Gastroesophageal sphincter (tissue), 4 donors: Measurements from ENCODE around the gene DYNC1LI2. TPM values are rescaled to one million over a fixed set of nuclear protein-coding genes. Genes with fewer than 3 reads are reported as not detected.
A peak's percentile ranks its signal among the peaks of the same experiment; 100 is the strongest.

ENCODE experiments used
- ATAC-seq: fragments of 150-250 bp; one replicate; pipeline ENCODE4 v1.9.1; 2016; ENCODE audit warnings: mild to moderate bottlenecking, moderate library complexity
- H3K27ac ChIP-seq, 4 donors: fragments of 200-600 bp; sonication (generic) in 3 of 4; 1 replicate in 3 of 4; 2 replicates in 1 of 4; pipeline ENCODE4 v1.5.1; 2016 to 2019
- H3K27me3 ChIP-seq: fragments of 200-600 bp; sonication (generic); one replicate; pipeline ENCODE4 v1.5.1; 2019
- H3K36me3 ChIP-seq, 2 donors: fragments of 200-600 bp; sonication (generic); one replicate each; pipeline ENCODE4 v1.5.1; 2019; ENCODE audit warnings: control low read depth in 1 of 2
- H3K4me1 ChIP-seq, 3 donors: fragments of 200-600 bp; sonication (generic); 1 replicate in 2 of 3; 2 replicates in 1 of 3; pipeline ENCODE4 v1.5.1; 2016 to 2019; ENCODE audit warnings: control low read depth in 2 of 3
- H3K4me3 ChIP-seq, 2 donors: fragments of 200-600 bp; sonication (generic); one replicate each; pipeline ENCODE4 v1.5.1; 2019; ENCODE audit warnings: mild to moderate bottlenecking in 1 of 2, moderate library complexity in 1 of 2
- H3K9me3 ChIP-seq, 3 donors: fragments of 200-600 bp; sonication (generic); one replicate each; pipeline ENCODE4 v1.5.1; 2017 to 2019; ENCODE audit warnings: control low read depth in 2 of 3
- EP300 ChIP-seq: sonication (generic); formaldehyde crosslinking; IDR thresholded peaks from one replicate; pipeline ENCODE4 v1.6.1; 2017; ENCODE audit warnings: antibody characterized with exemption, mild to moderate bottlenecking
- POLR2A ChIP-seq, 2 donors: fragments of 450-650 bp; IDR thresholded peaks; one replicate each; pipeline ENCODE4 v1.6.1; 2017; ENCODE audit warnings: antibody characterized with exemption in 2 of 2, mild to moderate bottlenecking in 2 of 2, moderate library complexity in 1 of 2
- POLR2AphosphoS5 ChIP-seq: sonication (generic); formaldehyde crosslinking; IDR thresholded peaks from one replicate; pipeline ENCODE4 v1.6.1; 2017; ENCODE audit warnings: antibody characterized with exemption
- WGBS, 2 donors: methylation state at CpG; one replicate each; pipeline ENCODE4 v1.1.5; 2018; ENCODE audit warnings: low coverage in 1 of 2; 5-methylcytosine and 5-hydroxymethylcytosine counted together
- total RNA-seq, 4 donors: library from RNA; depleted of rRNA; stranded (reverse); fragments of >200 nt; gene quantifications; one replicate each; pipeline ENCODE4 v1.1.0, GENCODE V29; 2016
- TF ChIP-seq, protein P1 (sequence below), 4 experiments: fragments of 200-600 bp in 2 of 4; fragments of 450-650 bp in 2 of 4; sonication (generic) in 1 of 4; IDR thresholded peaks; one replicate each; pipeline ENCODE4 v1.5.1; 2017 to 2019; ENCODE audit warnings: antibody characterized with exemption in 4 of 4, mild to moderate bottlenecking in 2 of 4, moderate library complexity in 2 of 4

The DYNC1LI2 gene
- total RNA-seq, 4 donors from 2014 or later: 202 to 292 (median 219) TPM

DNA sequence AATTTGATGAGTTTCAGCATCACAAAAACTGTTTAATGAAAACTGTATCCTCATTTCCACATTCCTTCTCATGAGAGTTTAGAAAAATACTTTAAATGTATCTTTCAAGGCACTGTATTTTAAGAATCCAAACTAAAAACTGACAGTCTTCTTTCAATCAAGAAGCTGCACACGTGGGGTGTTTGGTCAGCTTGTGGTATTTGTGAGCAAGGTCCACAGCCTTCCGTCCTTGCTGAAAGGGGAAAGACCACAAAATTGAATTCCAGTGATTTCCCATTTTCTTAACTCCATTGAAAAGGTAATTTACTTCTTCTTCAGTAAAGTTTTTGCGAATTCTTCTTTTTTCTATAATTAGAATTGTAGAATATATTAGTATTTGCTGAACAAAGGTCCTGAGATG lies 3.4 kb upstream of the DYNC1LI2 start:
- H3K9me3 ChIP-seq: no peaks in the 10 kb centered on the region
- H3K36me3 ChIP-seq: no peaks in the 10 kb centered on the region
- no peak for ATAC-seq
- TF ChIP-seq POLR2AphosphoS5: no peak
- no peak for TF ChIP-seq POLR2A (IDR thresholded peaks at IDR 0.05)
- no peak for TF ChIP-seq EP300
- TF ChIP-seq, protein P1, sequence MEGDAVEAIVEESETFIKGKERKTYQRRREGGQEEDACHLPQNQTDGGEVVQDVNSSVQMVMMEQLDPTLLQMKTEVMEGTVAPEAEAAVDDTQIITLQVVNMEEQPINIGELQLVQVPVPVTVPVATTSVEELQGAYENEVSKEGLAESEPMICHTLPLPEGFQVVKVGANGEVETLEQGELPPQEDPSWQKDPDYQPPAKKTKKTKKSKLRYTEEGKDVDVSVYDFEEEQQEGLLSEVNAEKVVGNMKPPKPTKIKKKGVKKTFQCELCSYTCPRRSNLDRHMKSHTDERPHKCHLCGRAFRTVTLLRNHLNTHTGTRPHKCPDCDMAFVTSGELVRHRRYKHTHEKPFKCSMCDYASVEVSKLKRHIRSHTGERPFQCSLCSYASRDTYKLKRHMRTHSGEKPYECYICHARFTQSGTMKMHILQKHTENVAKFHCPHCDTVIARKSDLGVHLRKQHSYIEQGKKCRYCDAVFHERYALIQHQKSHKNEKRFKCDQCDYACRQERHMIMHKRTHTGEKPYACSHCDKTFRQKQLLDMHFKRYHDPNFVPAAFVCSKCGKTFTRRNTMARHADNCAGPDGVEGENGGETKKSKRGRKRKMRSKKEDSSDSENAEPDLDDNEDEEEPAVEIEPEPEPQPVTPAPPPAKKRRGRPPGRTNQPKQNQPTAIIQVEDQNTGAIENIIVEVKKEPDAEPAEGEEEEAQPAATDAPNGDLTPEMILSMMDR (IDR thresholded peaks at IDR 0.05): no peak
- H3K27ac ChIP-seq: no peak overlapping the region
- no peak overlapping the region for H3K4me3 ChIP-seq
- peaks cover 2 to 25% (median 8%) of the 10 kb centered on the region in 3 donors for H3K4me1 ChIP-seq
- WGBS, 2 donors: 72 to 73% methylated on average over 3 of the region's 3 CpGs
- no peaks in the 10 kb centered on the region for H3K27me3 ChIP-seq

DNA sequence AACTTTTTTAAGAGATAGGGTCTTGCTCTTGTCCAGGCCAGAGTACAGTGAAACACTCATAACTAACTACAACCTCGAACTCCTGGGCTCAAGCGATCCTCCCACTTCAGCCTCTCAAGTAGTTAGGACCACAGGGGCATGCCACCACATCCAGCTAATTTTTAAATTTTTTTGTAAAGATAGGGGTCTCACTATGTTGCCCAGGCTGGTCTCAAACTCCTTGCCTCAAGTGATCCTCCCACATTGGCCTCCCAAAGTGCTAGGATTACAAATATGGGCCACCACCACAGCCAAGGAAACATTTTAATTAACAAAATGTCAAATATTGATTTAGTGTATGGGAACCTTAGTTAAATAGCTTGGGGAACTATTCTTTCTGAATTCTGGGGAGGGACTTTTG lies 2.8 kb upstream of the DYNC1LI2 start:
- H3K27me3 ChIP-seq: no peaks in the 10 kb centered on the region
- H3K4me3 ChIP-seq: no peak overlapping the region
- peaks cover 2 to 31% (median 14%) of the 10 kb centered on the region in 3 donors for H3K4me1 ChIP-seq
- ATAC-seq: no peak
- H3K36me3 ChIP-seq: peaks cover 0 to 2% of the 10 kb centered on the region in 2 donors
- 92 to 95% methylated on average over 2 of the region's 2 CpGs for WGBS, 2 donors
- no peaks in the 10 kb centered on the region for H3K9me3 ChIP-seq
- no peak overlapping the region for H3K27ac ChIP-seq
- TF ChIP-seq POLR2A (IDR thresholded peaks at IDR 0.05) (no peak), EP300 (no peak), POLR2AphosphoS5 (no peak)
- TF ChIP-seq, protein P1 (IDR thresholded peaks at IDR 0.05): no peak

DNA sequence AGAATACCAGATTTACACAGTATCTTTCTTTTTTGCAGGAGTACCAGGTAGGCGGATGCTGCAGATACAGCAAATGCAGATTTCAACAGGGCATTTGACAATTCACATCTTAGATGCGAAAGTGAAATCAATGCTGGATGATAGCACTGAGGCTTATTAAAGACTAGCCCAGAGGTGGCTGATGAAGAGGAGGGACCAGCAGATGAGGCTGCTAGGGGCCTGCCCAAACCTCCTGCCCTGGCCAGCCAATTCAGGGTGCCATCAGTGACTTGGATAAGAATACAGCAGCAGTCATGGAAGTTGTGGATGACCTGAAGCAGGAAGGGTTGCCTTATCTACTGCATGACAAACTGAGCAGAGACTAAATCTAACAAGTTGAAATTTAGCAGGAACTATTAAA lies 1.5 kb upstream of the DYNC1LI2 start:
- Histone ChIP-seq H3K36me3 (peaks cover 0 to 14% of the 10 kb centered on the region in 2 donors), H3K27me3 (no peaks in the 10 kb centered on the region), H3K4me1 (peaks cover 2 to 43% (median 21%) of the 10 kb centered on the region in 3 donors), H3K9me3 (no peaks in the 10 kb centered on the region), H3K4me3 (no peak overlapping the region), H3K27ac (no peak overlapping the region)
- no peak for TF ChIP-seq POLR2AphosphoS5
- TF ChIP-seq EP300: no peak
- TF ChIP-seq, protein P1 (IDR thresholded peaks at IDR 0.05): no peak
- TF ChIP-seq POLR2A (IDR thresholded peaks at IDR 0.05): no peak
- 100% methylated on average over 1 to 2 of the region's 2 CpGs for WGBS, 2 donors
- ATAC-seq: no peak

DNA sequence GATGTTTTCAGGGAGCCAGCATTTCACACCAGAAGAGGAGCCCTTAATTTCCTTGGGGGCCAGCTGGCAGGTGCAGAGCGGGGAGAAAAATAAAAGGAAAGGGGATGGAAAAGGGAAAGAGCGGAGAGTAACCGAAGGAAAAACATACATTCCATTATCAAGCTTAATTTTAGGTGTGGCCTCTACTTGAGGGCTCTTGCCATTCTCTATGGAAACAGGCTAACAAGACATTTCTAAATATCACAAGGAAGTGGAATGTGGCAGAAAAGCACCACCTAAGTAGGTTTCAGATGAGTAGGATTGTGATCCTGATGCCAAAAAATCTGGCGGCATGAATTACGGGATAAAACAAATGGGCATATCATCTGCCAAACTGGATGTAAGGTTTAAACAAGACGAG lies 970 bp upstream of the DYNC1LI2 start:
- H3K4me3 ChIP-seq: peak overlapping the region in 1 of 2 donors; percentile 100
- TF ChIP-seq, protein P1 (IDR thresholded peaks at IDR 0.05): no peak
- TF ChIP-seq POLR2AphosphoS5 (no peak), EP300 (no peak), POLR2A (IDR thresholded peaks at IDR 0.05) (no peak)

DNA sequence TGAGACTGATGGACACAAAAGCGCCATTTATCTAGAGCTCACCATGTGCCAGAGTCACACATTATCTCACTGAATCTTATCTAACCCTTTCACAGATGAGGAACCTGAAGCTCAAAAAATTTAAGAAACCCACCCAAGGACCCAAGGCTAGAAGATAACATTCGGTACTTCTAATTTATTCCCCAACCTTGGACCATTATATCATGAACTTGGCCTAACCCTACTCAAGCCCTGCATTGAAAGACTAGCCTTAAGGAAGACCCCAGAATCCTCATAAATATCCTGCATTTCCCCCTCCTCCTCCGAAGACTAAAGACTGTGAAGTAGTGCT lies 548 bp upstream of the DYNC1LI2 start:
- no peaks in the 10 kb centered on the region for H3K27me3 ChIP-seq
- H3K4me1 ChIP-seq: peaks cover 2 to 54% (median 24%) of the 10 kb centered on the region in 3 donors
- whole genome bisulfite sequencing, 2 donors: 31 to 65% methylated on average over 2 to 3 of the region's 3 CpGs
- H3K9me3 ChIP-seq: no peaks in the 10 kb centered on the region
- no peak for ATAC-seq
- H3K4me3 ChIP-seq: peak overlapping the region; percentile 90 to 100
- peak overlapping the region in 3 of 4 donors; percentile 92 to 97 (median 93) for H3K27ac ChIP-seq
- H3K36me3 ChIP-seq: peaks cover 0 to 24% of the 10 kb centered on the region in 2 donors
- TF ChIP-seq POLR2AphosphoS5: no peak
- no peak for TF ChIP-seq POLR2A (IDR thresholded peaks at IDR 0.05)
- TF ChIP-seq, protein P1 (IDR thresholded peaks at IDR 0.05): no peak
- no peak for TF ChIP-seq EP300

More for the DNA sequence above, 970 bp upstream of the DYNC1LI2 start:
- Histone ChIP-seq H3K27ac (peak overlapping the region in 2 of 4 donors; percentile 92 to 97), H3K4me1 (peaks cover 2 to 49% (median 21%) of the 10 kb centered on the region in 3 donors), H3K9me3 (no peaks in the 10 kb centered on the region), H3K27me3 (no peaks in the 10 kb centered on the region), H3K36me3 (peaks cover 0 to 20% of the 10 kb centered on the region in 2 donors)
- 54 to 75% methylated on average over 6 of the region's 6 CpGs for WGBS, 2 donors
- no peak for ATAC-seq
